ENCODE measurements around the gene ENKD1. TPM values are rescaled to one million over a fixed set of nuclear protein-coding genes. Genes with fewer than 3 reads are reported as not detected.
A peak's percentile ranks its signal among the peaks of the same experiment; 100 is the strongest.

The ENKD1 gene
- total and polyA plus RNA-seq, 2 experiments from 2014 or later, result 23.3 to 34.8 TPM

DNA sequence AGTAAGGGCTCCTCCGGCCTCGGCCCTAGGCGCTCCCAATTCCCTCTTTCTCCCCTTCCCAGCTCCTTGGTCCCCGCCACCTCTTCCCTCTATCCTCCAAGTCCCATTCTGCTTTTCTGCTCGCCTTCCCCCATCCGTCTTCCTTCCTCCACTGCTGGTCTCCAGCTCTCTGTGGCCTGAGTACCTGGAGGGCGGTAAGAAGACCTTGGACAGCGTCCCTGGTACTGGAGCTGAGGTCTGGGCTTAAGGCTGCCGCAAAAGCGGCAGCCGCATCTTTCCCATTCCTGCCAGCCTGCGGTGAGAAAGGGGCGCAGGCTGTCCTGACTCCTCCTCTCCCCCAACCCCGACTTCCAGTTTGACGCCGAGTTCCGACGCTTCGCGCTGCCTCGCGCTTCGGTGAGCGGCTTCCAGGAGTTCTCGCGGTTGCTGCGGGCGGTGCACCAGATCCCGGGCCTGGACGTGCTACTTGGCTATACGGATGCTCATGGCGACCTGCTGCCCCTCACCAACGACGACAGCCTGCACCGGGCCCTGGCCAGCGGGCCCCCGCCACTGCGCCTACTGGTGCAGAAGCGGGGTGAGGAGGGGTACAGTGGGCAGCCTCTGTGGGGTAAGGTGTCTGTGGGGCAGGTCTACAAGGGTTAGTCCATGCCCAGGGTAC, 5.3 kb downstream of the ENKD1 start:
- peak; percentile 42 to 81 for DNase-seq (ENCODE audit: low read depth in 1 of 2, low spot score in 1 of 2)
- peaks cover 14% of the 10 kb centered on the region for H3K27me3 ChIP-seq
- peak overlapping the region; percentile 85 for H3K4me3 ChIP-seq
- no peak overlapping the region for H3K27ac ChIP-seq
- TF ChIP-seq, protein P1, sequence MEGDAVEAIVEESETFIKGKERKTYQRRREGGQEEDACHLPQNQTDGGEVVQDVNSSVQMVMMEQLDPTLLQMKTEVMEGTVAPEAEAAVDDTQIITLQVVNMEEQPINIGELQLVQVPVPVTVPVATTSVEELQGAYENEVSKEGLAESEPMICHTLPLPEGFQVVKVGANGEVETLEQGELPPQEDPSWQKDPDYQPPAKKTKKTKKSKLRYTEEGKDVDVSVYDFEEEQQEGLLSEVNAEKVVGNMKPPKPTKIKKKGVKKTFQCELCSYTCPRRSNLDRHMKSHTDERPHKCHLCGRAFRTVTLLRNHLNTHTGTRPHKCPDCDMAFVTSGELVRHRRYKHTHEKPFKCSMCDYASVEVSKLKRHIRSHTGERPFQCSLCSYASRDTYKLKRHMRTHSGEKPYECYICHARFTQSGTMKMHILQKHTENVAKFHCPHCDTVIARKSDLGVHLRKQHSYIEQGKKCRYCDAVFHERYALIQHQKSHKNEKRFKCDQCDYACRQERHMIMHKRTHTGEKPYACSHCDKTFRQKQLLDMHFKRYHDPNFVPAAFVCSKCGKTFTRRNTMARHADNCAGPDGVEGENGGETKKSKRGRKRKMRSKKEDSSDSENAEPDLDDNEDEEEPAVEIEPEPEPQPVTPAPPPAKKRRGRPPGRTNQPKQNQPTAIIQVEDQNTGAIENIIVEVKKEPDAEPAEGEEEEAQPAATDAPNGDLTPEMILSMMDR (IDR thresholded peaks at IDR 0.05; ENCODE audit: low read depth, low read length), result no peak
- no peaks in the 10 kb centered on the region for H3K36me3 ChIP-seq
- no peaks in the 10 kb centered on the region for H3K9me3 ChIP-seq (ENCODE audit: low read depth)
- peaks cover 3% of the 10 kb centered on the region for H3K4me1 ChIP-seq (ENCODE audit: low read depth)

DNA sequence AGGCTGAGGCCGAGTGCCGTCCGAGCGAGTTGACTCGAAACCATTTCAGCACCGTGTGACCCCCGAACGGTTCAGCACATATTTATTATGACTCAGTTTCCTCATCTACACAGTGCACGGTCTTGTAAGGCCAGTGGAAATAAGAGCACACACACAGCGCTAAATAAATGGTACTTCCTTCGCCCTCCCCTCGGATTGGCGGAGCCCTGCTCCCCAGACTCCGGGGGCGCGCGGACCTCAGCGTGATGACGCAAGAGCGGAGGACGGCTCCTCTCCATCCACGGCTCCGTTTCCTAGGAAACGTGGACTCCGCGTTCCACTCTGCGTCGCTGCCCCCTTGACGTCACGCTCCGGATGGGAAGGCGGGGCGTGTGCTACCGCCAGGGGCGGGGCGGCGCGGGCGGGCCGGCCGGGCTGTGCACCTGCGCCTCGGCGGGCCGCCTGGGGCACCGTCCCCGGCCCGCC, 6.0 kb downstream of the ENKD1 start, which contains the start of gene PARD6A:
Gene PARD6A (plus strand): TSS at position 397 of the 465 bp plus-strand sequence. CDS start 79 bp downstream, outside the sequence.
- H3K36me3 ChIP-seq, result no peaks in the 10 kb centered on the region
- peaks cover 3% of the 10 kb centered on the region for H3K4me1 ChIP-seq (ENCODE audit: low read depth)
- H3K27ac ChIP-seq, result peak within 1 kb of the TSS; percentile 48
- TF ChIP-seq, protein P1 (IDR thresholded peaks at IDR 0.05; ENCODE audit: low read depth, low read length), result no peak
- DNase-seq (ENCODE audit: low read depth in 1 of 2, low spot score in 1 of 2), result peak; percentile 92 to 98
- H3K9me3 ChIP-seq (ENCODE audit: low read depth), result no peaks in the 10 kb centered on the region
- H3K27me3 ChIP-seq, result peaks cover 14% of the 10 kb centered on the region
- H3K4me3 ChIP-seq, result peak within 1 kb of the TSS; percentile 85

DNA sequence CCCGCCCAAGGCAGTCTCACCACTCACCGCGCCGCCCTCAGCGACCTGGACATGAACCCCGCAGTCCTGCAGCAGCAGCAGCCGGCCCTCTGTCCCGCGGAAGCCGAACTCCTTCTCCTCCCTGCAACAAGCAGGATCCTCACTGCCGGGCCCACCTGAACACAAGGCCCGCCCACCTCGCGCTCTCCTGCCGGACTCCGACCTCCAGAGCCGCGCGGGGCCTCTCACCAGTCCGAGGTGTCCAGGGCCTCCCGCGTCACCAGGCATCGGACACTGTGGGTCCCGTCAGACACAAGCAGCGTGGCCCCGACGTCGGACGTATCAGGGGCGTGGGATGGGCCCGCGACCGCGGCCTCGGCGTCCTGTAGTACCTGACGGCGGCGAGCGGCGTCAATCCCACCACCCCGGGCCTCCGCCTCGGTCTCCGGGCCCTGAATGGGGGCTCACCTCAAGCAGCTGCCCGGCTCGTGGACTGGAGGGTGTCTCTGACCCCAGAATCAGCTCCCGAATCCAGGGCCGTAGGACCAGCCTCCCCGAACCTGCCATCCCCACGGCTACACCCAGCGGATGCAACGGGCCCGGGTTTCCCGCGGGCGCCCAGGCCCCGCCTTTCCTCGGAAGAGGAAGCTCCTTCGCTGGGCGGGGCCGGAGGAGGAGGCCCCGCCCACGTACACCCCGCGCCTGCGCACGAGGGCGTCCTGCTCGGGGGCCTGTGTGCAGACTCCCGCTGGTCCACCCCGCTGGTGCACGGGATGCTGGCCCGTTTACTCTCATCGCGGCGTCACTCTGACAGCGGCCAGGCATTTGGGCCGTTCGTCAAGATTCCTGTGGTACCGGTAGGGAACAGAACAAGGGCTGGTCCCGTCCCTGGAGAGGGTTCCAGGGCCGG, 6.6 kb downstream of the ENKD1 start, which contains the start of gene ACD:
Gene ACD (minus strand): TSS at position 586 of the 889 bp plus-strand sequence. CDS start 40 bp downstream, at position 546.
- peak within 1 kb of the TSS; percentile 85 for H3K4me3 ChIP-seq
- H3K36me3 ChIP-seq, result no peaks in the 10 kb centered on the region
- peak; percentile 91 to 93 for DNase-seq (ENCODE audit: low read depth in 1 of 2, low spot score in 1 of 2)
- H3K27ac ChIP-seq, result peak within 1 kb of the TSS; percentile 48
- no peaks in the 10 kb centered on the region for H3K9me3 ChIP-seq (ENCODE audit: low read depth)
- H3K4me1 ChIP-seq (ENCODE audit: low read depth), result peaks cover 3% of the 10 kb centered on the region
- TF ChIP-seq, protein P1 (IDR thresholded peaks at IDR 0.05; ENCODE audit: low read depth, low read length), result no peak
- H3K27me3 ChIP-seq, result peaks cover 16% of the 10 kb centered on the region

DNA sequence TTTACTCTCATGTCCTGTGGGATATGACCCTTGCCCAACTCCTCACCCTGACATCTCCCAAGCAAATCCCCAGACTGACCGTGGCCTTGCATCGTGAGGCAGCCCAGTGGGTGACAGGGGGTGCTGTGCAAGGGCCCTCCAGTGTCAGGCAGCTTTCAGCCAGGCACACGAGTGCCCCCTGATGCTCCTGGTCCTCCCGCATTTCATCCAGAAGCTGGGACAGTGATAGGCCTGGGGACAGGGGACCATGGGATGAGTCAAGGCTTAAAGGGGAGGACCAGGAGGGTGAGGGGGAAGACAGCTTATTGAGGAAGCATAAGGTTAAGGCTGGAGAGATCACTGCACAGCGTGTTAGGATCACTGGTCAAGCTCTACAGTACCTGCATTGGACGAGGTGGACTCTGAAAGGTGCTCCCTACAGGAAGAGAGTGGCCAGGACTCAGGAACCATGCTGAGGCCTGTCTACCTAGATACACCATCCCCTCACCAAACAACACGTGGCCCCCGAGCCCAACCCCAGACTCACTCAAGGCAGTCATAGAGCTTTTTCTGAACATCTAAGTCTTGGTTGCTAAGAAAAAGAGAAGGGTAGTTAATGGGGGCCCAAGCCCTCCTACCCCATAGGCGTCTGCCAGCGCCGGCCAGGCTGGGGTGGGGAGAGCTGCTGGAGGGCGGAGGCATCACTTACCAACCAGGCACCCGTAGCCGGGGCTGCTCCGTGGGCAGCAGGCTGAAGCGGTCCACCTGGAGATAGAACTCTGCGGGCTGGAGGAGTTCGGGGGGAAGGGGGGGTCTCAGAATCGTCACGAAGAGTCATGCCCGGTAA, 7.5 kb downstream of the ENKD1 start:
- Histone ChIP-seq H3K9me3 (ENCODE audit: low read depth) (no peaks in the 10 kb centered on the region), H3K27ac (no peak overlapping the region), H3K27me3 (peaks cover 25% of the 10 kb centered on the region), H3K4me3 (peak overlapping the region; percentile 85), H3K36me3 (no peaks in the 10 kb centered on the region), H3K4me1 (ENCODE audit: low read depth) (peaks cover 4% of the 10 kb centered on the region)
- DNase-seq (ENCODE audit: low read depth in 1 of 2, low spot score in 1 of 2), result no peak
- TF ChIP-seq, protein P1 (IDR thresholded peaks at IDR 0.05; ENCODE audit: low read depth, low read length), result no peak

All from cardiac muscle cell (in vitro differentiated cells and primary cell).